WTC11 (cell line): ENCODE measurements around the gene TIMM21. TPM values are rescaled to one million over a fixed set of nuclear protein-coding genes. Genes with fewer than 3 reads are reported as not detected.

Source experiments
- ATAC-seq: fragments of 200-7000 bp; cut with Tn5 transposase; 2 replicates; pipeline ENCODE4 v1.10.0; 2021; ENCODE audit warnings: mild to moderate bottlenecking, moderate library complexity
- CTCF ChIA-PET: fragments of 300-600 bp; sonication (Branson Sonifier 250); formaldehyde crosslinking; loops from one replicate; lab custom pipeline; 2021; ENCODE audit warnings: antibody characterized with exemption; lab: Charles Lee
- POLR2A ChIA-PET: fragments of 350-600 bp; sonication (Branson Sonifier 250); formaldehyde crosslinking; loops from one replicate; lab custom pipeline; 2021; ENCODE audit warnings: antibody characterized with exemption; lab: Charles Lee
- DNase-seq: peaks from one replicate; pipeline ENCODE4 v3.0.0; 2021; ENCODE audit warnings: low spot score
- H3K27ac Mint-ChIP-seq: 2 replicates; pipeline ENCODE4 v1.8.0; 2021; ENCODE audit warnings: mixed read lengths
- H3K27me3 Mint-ChIP-seq: 2 replicates; pipeline ENCODE4 v1.8.0; 2021; ENCODE audit warnings: low read depth, mild to moderate bottlenecking, moderate library complexity, mixed read lengths
- H3K36me3 Mint-ChIP-seq: 2 replicates; pipeline ENCODE4 v1.8.0; 2021; ENCODE audit warnings: mixed read lengths
- H3K4me1 Mint-ChIP-seq: 2 replicates; pipeline ENCODE4 v1.8.0; 2022; ENCODE audit warnings: mixed read lengths
- H3K4me3 Mint-ChIP-seq: 2 replicates; pipeline ENCODE4 v1.8.0; 2021; ENCODE audit warnings: mild to moderate bottlenecking, moderate library complexity, mixed read lengths
- H3K9me3 Mint-ChIP-seq: 2 replicates; pipeline ENCODE4 v1.8.0; 2021; ENCODE audit warnings: mixed read lengths
- ATF2 ChIP-seq: sonication (generic); formaldehyde crosslinking; IDR thresholded peaks from 2 replicates; pipeline ENCODE4 v1.8.1; 2022; ENCODE audit warnings: low read depth, missing genetic modification reagents, borderline replicate concordance
- ELF4 ChIP-seq: sonication (generic); formaldehyde crosslinking; IDR thresholded peaks from 2 replicates; pipeline ENCODE4 v1.8.1; 2022; ENCODE audit warnings: low read depth, mild to moderate bottlenecking, moderate library complexity, missing genetic modification reagents
- ETV6 ChIP-seq: sonication (generic); formaldehyde crosslinking; IDR thresholded peaks from 2 replicates; pipeline ENCODE4 v1.8.1; 2022; ENCODE audit warnings: mild to moderate bottlenecking, missing genetic modification reagents
- FOXK1 ChIP-seq: sonication (generic); formaldehyde crosslinking; IDR thresholded peaks from 2 replicates; pipeline ENCODE4 v1.8.0; 2022; ENCODE audit warnings: mild to moderate bottlenecking, moderate library complexity, missing genetic modification reagents
- GRHL2 ChIP-seq: fragments of 250-450 bp; sonication (Bioruptor Pico); IDR thresholded peaks from 2 replicates; pipeline ENCODE4 v1.8.0; 2022; ENCODE audit warnings: mild to moderate bottlenecking, moderate library complexity; ENCODE audit not compliant: insufficient replicate concordance, severe bottlenecking
- JUN ChIP-seq: sonication (generic); formaldehyde crosslinking; IDR thresholded peaks from 2 replicates; pipeline ENCODE4 v1.8.0; 2023; ENCODE audit warnings: mild to moderate bottlenecking, missing genetic modification reagents
- MYBL2 ChIP-seq: sonication (generic); formaldehyde crosslinking; IDR thresholded peaks from 2 replicates; pipeline ENCODE4 v1.8.1; 2023; ENCODE audit warnings: mild to moderate bottlenecking, moderate library complexity, missing genetic modification reagents
- NFE2L1 ChIP-seq: sonication (generic); formaldehyde crosslinking; IDR thresholded peaks from 2 replicates; pipeline ENCODE4 v1.8.1; 2023; ENCODE audit warnings: missing genetic modification reagents
- NR1H2 ChIP-seq: sonication (generic); formaldehyde crosslinking; IDR thresholded peaks from 2 replicates; pipeline ENCODE4 v1.9.0; 2021; ENCODE audit warnings: mild to moderate bottlenecking, moderate library complexity, missing genetic modification reagents
- PRRX2 ChIP-seq: fragments of 250-450 bp; sonication (Bioruptor Pico); IDR thresholded peaks from 2 replicates; pipeline ENCODE4 v1.8.0; 2021; ENCODE audit warnings: mild to moderate bottlenecking
- RORB ChIP-seq: fragments of 250-450 bp; sonication (Bioruptor Pico); IDR thresholded peaks from 2 replicates; pipeline ENCODE4 v1.9.0; 2021; ENCODE audit warnings: mild to moderate bottlenecking
- SMAD4 ChIP-seq: sonication (generic); formaldehyde crosslinking; IDR thresholded peaks from 2 replicates; pipeline ENCODE4 v1.8.0; 2022; ENCODE audit warnings: mild to moderate bottlenecking, missing genetic modification reagents
- SOX15 ChIP-seq: fragments of 250-450 bp; sonication (Bioruptor Pico); IDR thresholded peaks from 2 replicates; pipeline ENCODE4 v1.9.0; 2021; ENCODE audit warnings: mild to moderate bottlenecking
- ZNF121 ChIP-seq: sonication (generic); formaldehyde crosslinking; IDR thresholded peaks from 2 replicates; pipeline ENCODE4 v1.8.0; 2023; ENCODE audit warnings: missing genetic modification reagents
- ZNF232 ChIP-seq: sonication (generic); formaldehyde crosslinking; IDR thresholded peaks from 2 replicates; pipeline ENCODE4 v1.8.0; 2022; ENCODE audit warnings: mild to moderate bottlenecking, missing genetic modification reagents
- ZNF263 ChIP-seq: sonication (generic); formaldehyde crosslinking; IDR thresholded peaks from 2 replicates; pipeline ENCODE4 v1.8.1; 2022; ENCODE audit warnings: low read depth, mild to moderate bottlenecking, moderate library complexity, missing genetic modification reagents
- ZNF281 ChIP-seq: sonication (generic); formaldehyde crosslinking; IDR thresholded peaks from 2 replicates; pipeline ENCODE4 v1.8.0; 2023; ENCODE audit warnings: mild to moderate bottlenecking, missing genetic modification reagents
- ZNF317 ChIP-seq: sonication (generic); formaldehyde crosslinking; IDR thresholded peaks from 2 replicates; pipeline ENCODE4 v1.8.1; 2023; ENCODE audit warnings: low read depth, mild to moderate bottlenecking, moderate library complexity, missing genetic modification reagents, borderline replicate concordance
- total RNA-seq: library from RNA; stranded (reverse); gene quantifications from 3 replicates; pipeline ENCODE4 v1.2.3, GENCODE V29; 2021
- TF ChIP-seq, protein P1 (sequence below): fragments of 200-600 bp; IDR thresholded peaks from 2 replicates; pipeline ENCODE4 v1.8.0; 2022; ENCODE audit warnings: antibody characterized with exemption

Gene TIMM21
- total RNA-seq, 1 experiment from 2014 or later = 47.7 TPM

- H3K4me3 Mint-ChIP-seq = no peak overlapping the region
- TF ChIP-seq ZNF317 = no peak
- no peak for TF ChIP-seq GRHL2
- no peak for TF ChIP-seq PRRX2 (CRISPR knock-in tag)
- TF ChIP-seq ZNF263 = no peak
- TF ChIP-seq, all 79 proteins: peak for 0
- Mint-ChIP-seq H3K4me1 (peaks cover 15% of the 10 kb centered on the region), H3K9me3 (no peaks in the 10 kb centered on the region), H3K27me3 (no peaks in the 10 kb centered on the region), H3K36me3 (no peaks in the 10 kb centered on the region), H3K27ac (no peak overlapping the region)
- CTCF ChIA-PET = interaction anchor here (0.9 to 2.2 kb wide), 3 partner anchors 10 to 44 kb away, joined by 3 to 11 read pairs (median 8); no protein-coding TSS in a partner anchor
- peak; percentile 83 for ATAC-seq
- DNase-seq = no peak
- POLR2A ChIA-PET = no interaction called here
These were observed 21.4 kb upstream of the TIMM21 start for GRCh38 chr18:74126684-74127655.

GRCh38 chr18:74128159-74128558 lies 20.2 kb upstream of the TIMM21 start:
- Mint-ChIP-seq H3K4me3 (no peak overlapping the region), H3K9me3 (no peaks in the 10 kb centered on the region), H3K27me3 (no peaks in the 10 kb centered on the region), H3K4me1 (peaks cover 15% of the 10 kb centered on the region), H3K36me3 (no peaks in the 10 kb centered on the region), H3K27ac (no peak overlapping the region)
- CTCF ChIA-PET = interaction anchor here (1.5 to 2.2 kb wide), 2 partner anchors 12 to 25 kb away, joined by 3 to 8 read pairs; no protein-coding TSS in a partner anchor
- DNase-seq (no peak), ATAC-seq (no peak)
- POLR2A ChIA-PET = no interaction called here
- TF ChIP-seq SOX15 (no peak), MYBL2 (CRISPR knock-in tag) (no peak), NR1H2 (CRISPR knock-in tag) (no peak), JUN (no peak), ZNF121 (CRISPR knock-in tag) (no peak), ZNF281 (CRISPR knock-in tag) (no peak), ATF2 (CRISPR knock-in tag) (no peak), ETV6 (CRISPR knock-in tag) (no peak), RORB (CRISPR knock-in tag) (no peak), FOXK1 (CRISPR knock-in tag) (no peak), ELF4 (no peak), NFE2L1 (CRISPR knock-in tag) (no peak), ZNF232 (CRISPR knock-in tag) (no peak), SMAD4 (CRISPR knock-in tag) (no peak), ZNF263 (no peak)
- TF ChIP-seq, protein P1, sequence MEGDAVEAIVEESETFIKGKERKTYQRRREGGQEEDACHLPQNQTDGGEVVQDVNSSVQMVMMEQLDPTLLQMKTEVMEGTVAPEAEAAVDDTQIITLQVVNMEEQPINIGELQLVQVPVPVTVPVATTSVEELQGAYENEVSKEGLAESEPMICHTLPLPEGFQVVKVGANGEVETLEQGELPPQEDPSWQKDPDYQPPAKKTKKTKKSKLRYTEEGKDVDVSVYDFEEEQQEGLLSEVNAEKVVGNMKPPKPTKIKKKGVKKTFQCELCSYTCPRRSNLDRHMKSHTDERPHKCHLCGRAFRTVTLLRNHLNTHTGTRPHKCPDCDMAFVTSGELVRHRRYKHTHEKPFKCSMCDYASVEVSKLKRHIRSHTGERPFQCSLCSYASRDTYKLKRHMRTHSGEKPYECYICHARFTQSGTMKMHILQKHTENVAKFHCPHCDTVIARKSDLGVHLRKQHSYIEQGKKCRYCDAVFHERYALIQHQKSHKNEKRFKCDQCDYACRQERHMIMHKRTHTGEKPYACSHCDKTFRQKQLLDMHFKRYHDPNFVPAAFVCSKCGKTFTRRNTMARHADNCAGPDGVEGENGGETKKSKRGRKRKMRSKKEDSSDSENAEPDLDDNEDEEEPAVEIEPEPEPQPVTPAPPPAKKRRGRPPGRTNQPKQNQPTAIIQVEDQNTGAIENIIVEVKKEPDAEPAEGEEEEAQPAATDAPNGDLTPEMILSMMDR = no peak
